WERI-Rb-1 (cell line): Measurements from ENCODE around the gene IGSF3.

Experiments used
- DNase-seq: peaks from one replicate; pipeline ENCODE4 v3.0.0-alpha.2; 2020
- H3K27ac ChIP-seq: fragments of 250-450 bp; sonication (Bioruptor Pico); 2 replicates; pipeline ENCODE4 v1.5.1; 2020; ENCODE audit warnings: mild to moderate bottlenecking, moderate library complexity
- H3K27me3 ChIP-seq: fragments of 250-450 bp; sonication (Bioruptor Pico); 2 replicates; pipeline ENCODE4 v1.5.1; 2021; ENCODE audit warnings: mild to moderate bottlenecking, low read depth, moderate library complexity; ENCODE audit not compliant: insufficient read depth, severe bottlenecking
- H3K36me3 ChIP-seq: fragments of 250-450 bp; sonication (Bioruptor Pico); 2 replicates; pipeline ENCODE4 v1.5.1; 2020; ENCODE audit warnings: mild to moderate bottlenecking, moderate library complexity
- H3K4me3 ChIP-seq: 2 replicates; pipeline ENCODE4 v1.5.1; 2011; ENCODE audit warnings: low read depth, mild to moderate bottlenecking, control low read depth, low read length
- H3K9me3 ChIP-seq: fragments of 250-450 bp; sonication (Bioruptor Pico); 2 replicates; pipeline ENCODE4 v1.5.1; 2021; ENCODE audit warnings: mild to moderate bottlenecking, moderate library complexity; ENCODE audit not compliant: severe bottlenecking
- CTCF ChIP-seq: IDR thresholded peaks from 2 replicates; pipeline ENCODE4 v1.5.1; 2011; ENCODE audit warnings: low read depth, mild to moderate bottlenecking, control low read depth, inconsistent platforms, low read length

The IGSF3 gene

GRCh38 chr1:116587501-116588227 lies 79.9 kb downstream of the IGSF3 start:
- TF ChIP-seq CTCF, result no peak
- DNase-seq, result no peak
- H3K27ac ChIP-seq, result no peak overlapping the region

GRCh38 chr1:116586741-116587143 lies 80.8 kb downstream of the IGSF3 start:
- Histone ChIP-seq H3K9me3 (no peaks in the 10 kb centered on the region), H3K36me3 (no peaks in the 10 kb centered on the region), H3K4me3 (no peak overlapping the region), H3K27me3 (no peaks in the 10 kb centered on the region), H3K27ac (no peak overlapping the region)
- no peak for DNase-seq
- no peak for TF ChIP-seq CTCF

More at GRCh38 chr1:116587501-116588227, 79.9 kb downstream of the IGSF3 start:
- Histone ChIP-seq H3K9me3 (no peaks in the 10 kb centered on the region), H3K36me3 (no peaks in the 10 kb centered on the region), H3K4me3 (no peak overlapping the region), H3K27me3 (no peaks in the 10 kb centered on the region)

GRCh38 chr1:116585886-116586285 lies 81.6 kb downstream of the IGSF3 start:
- Histone ChIP-seq H3K4me3 (no peak overlapping the region), H3K27me3 (no peaks in the 10 kb centered on the region), H3K9me3 (no peaks in the 10 kb centered on the region), H3K36me3 (no peaks in the 10 kb centered on the region), H3K27ac (no peak overlapping the region)
- DNase-seq, result no peak
- no peak for TF ChIP-seq CTCF

GRCh38 chr1:116581323-116581885 lies 86.1 kb downstream of the IGSF3 start:
- no peak for DNase-seq
- Histone ChIP-seq H3K4me3 (no peak overlapping the region), H3K9me3 (no peaks in the 10 kb centered on the region), H3K27ac (no peak overlapping the region), H3K36me3 (no peaks in the 10 kb centered on the region), H3K27me3 (no peaks in the 10 kb centered on the region)
- TF ChIP-seq CTCF, result no peak

GRCh38 chr1:116580446-116581322 lies 86.8 kb downstream of the IGSF3 start:
- no peak overlapping the region for H3K4me3 ChIP-seq
- no peaks in the 10 kb centered on the region for H3K36me3 ChIP-seq
- DNase-seq, result no peak
- no peaks in the 10 kb centered on the region for H3K9me3 ChIP-seq
- TF ChIP-seq CTCF, result no peak
- H3K27me3 ChIP-seq, result no peaks in the 10 kb centered on the region
- no peak overlapping the region for H3K27ac ChIP-seq
